Endodermal cell (in vitro differentiated cells): ENCODE data around the gene CFAP92. TPM values are rescaled to one million over a fixed set of nuclear protein-coding genes. Genes with fewer than 3 reads are reported as not detected.
A peak's percentile ranks its signal among the peaks of the same experiment; 100 is the strongest.

Source experiments
- DNase-seq: peaks from one replicate; pipeline ENCODE4 v3.0.0-alpha.2; 2017
- H3K27ac ChIP-seq: 2 replicates; pipeline ENCODE4 v1.5.1; 2013; ENCODE audit warnings: mild to moderate bottlenecking, low read depth, low read length, moderate library complexity
- H3K27me3 ChIP-seq: 2 replicates; pipeline ENCODE4 v1.6.1; 2013; ENCODE audit warnings: mild to moderate bottlenecking, low read length, moderate library complexity; ENCODE audit not compliant: insufficient read depth, control insufficient read depth, poor library complexity, severe bottlenecking
- H3K36me3 ChIP-seq: 2 replicates; pipeline ENCODE4 v1.7.0; 2013; ENCODE audit warnings: mild to moderate bottlenecking, low read length, moderate library complexity; ENCODE audit not compliant: control insufficient read depth, insufficient read depth
- H3K4me1 ChIP-seq: one replicate; pipeline ENCODE4 v1.7.0; 2013; ENCODE audit warnings: low read length; ENCODE audit not compliant: control insufficient read depth, insufficient read depth
- H3K4me3 ChIP-seq: 2 replicates; pipeline ENCODE4 v1.5.1; 2013; ENCODE audit warnings: mild to moderate bottlenecking, low read length, moderate library complexity
- H3K9ac ChIP-seq: 2 replicates; pipeline ENCODE4 v1.6.1; 2013; ENCODE audit warnings: mild to moderate bottlenecking, low read length, moderate library complexity; ENCODE audit not compliant: poor library complexity, severe bottlenecking; ENCODE audit errors: extremely low read depth
- H3K9me3 ChIP-seq: 2 replicates; pipeline ENCODE4 v1.6.1; 2013; ENCODE audit warnings: mild to moderate bottlenecking, low read length, moderate library complexity; ENCODE audit not compliant: control insufficient read depth
- H3K27ac Mint-ChIP-seq: 2 replicates; pipeline ENCODE4 v1.8.0; 2020; ENCODE audit warnings: mixed read lengths
- H3K27me3 Mint-ChIP-seq: 2 replicates; pipeline ENCODE4 v1.8.0; 2021; ENCODE audit warnings: mild to moderate bottlenecking, mixed read lengths; ENCODE audit not compliant: insufficient read depth
- H3K36me3 Mint-ChIP-seq: 2 replicates; pipeline ENCODE4 v1.8.0; 2020; ENCODE audit warnings: low read depth, mixed read lengths
- H3K4me1 Mint-ChIP-seq: 2 replicates; pipeline ENCODE4 v1.8.0; 2020; ENCODE audit warnings: mixed read lengths
- H3K4me3 Mint-ChIP-seq: 2 replicates; pipeline ENCODE4 v1.8.0; 2020; ENCODE audit warnings: mild to moderate bottlenecking, moderate library complexity, mixed read lengths
- H3K9me3 Mint-ChIP-seq: 2 replicates; pipeline ENCODE4 v1.8.0; 2020; ENCODE audit warnings: mild to moderate bottlenecking, mixed read lengths
- WGBS, 2 experiments: methylation state at CpG; one replicate each; pipeline versions ENCODE4 v1.1.5 to v1.1.7; 2013; ENCODE audit warnings: missing lambda C conversion rate in 2 of 2, mixed read lengths in 1 of 2; ENCODE audit not compliant: insufficient coverage in 1 of 2, insufficient read length in 1 of 2; 5-methylcytosine and 5-hydroxymethylcytosine counted together
- total RNA-seq, 2 donors: library from RNA; stranded (reverse); fragmentation: NEBNext Ultra II Directional in 1 of 2; extraction: Animal tissue kit (Norgen Biotek cat#: 25700) in 1 of 2; gene quantifications; 2 replicates in 1 of 2; 3 replicates in 1 of 2; pipeline ENCODE4 v1.2.1, GENCODE V29; 2021
- TF ChIP-seq, protein P1 (sequence below): fragments of 200-600 bp; sonication (generic); conservative IDR thresholded peaks from 2 replicates; pipeline ENCODE4 v1.5.0; 2021; ENCODE audit warnings: antibody characterized with exemption, mild to moderate bottlenecking

CFAP92 gene
- total RNA-seq, 2 donors from 2014 or later: 1.3 to 3.0 TPM

DNA sequence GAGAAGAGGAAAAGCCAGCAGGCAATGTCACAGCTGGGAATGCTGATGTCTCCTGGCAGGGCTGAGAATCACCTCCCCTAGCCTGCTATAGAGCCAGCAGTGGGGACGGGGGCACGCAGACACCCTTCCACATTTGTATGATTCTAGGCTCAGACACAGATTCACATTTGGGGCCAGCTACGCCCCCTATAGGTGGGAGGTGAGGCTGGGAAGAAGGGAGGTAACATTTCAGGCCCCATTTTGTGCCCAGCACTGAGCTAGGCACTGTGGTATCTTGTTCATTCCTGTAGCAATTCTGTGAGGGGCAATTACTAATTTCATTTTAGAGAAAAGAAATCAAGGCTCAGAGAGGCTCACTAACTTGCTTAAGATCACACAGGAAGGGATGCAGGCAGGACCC, 130.3 kb downstream of the CFAP92 start:
- H3K36me3 Mint-ChIP-seq: peaks cover 34% of the 10 kb centered on the region
- H3K4me1 Mint-ChIP-seq: no peaks in the 10 kb centered on the region
- Histone ChIP-seq H3K9me3 (peaks cover 27% of the 10 kb centered on the region), H3K27me3 (no peaks in the 10 kb centered on the region), H3K4me3 (no peak overlapping the region), H3K27ac (no peak overlapping the region), H3K4me1 (no peaks in the 10 kb centered on the region), H3K36me3 (peaks cover 35% of the 10 kb centered on the region), H3K9ac (no peak overlapping the region)
- H3K9me3 Mint-ChIP-seq: peaks cover 30% of the 10 kb centered on the region
- no peak overlapping the region for H3K4me3 Mint-ChIP-seq
- no peaks in the 10 kb centered on the region for H3K27me3 Mint-ChIP-seq
- WGBS, 2 experiments: 84 to 88% methylated on average over 1 to 3 of the region's 3 CpGs
- no peak overlapping the region for H3K27ac Mint-ChIP-seq
- TF ChIP-seq, protein P1, sequence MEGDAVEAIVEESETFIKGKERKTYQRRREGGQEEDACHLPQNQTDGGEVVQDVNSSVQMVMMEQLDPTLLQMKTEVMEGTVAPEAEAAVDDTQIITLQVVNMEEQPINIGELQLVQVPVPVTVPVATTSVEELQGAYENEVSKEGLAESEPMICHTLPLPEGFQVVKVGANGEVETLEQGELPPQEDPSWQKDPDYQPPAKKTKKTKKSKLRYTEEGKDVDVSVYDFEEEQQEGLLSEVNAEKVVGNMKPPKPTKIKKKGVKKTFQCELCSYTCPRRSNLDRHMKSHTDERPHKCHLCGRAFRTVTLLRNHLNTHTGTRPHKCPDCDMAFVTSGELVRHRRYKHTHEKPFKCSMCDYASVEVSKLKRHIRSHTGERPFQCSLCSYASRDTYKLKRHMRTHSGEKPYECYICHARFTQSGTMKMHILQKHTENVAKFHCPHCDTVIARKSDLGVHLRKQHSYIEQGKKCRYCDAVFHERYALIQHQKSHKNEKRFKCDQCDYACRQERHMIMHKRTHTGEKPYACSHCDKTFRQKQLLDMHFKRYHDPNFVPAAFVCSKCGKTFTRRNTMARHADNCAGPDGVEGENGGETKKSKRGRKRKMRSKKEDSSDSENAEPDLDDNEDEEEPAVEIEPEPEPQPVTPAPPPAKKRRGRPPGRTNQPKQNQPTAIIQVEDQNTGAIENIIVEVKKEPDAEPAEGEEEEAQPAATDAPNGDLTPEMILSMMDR: peak; percentile 62
- no peak for DNase-seq

DNA sequence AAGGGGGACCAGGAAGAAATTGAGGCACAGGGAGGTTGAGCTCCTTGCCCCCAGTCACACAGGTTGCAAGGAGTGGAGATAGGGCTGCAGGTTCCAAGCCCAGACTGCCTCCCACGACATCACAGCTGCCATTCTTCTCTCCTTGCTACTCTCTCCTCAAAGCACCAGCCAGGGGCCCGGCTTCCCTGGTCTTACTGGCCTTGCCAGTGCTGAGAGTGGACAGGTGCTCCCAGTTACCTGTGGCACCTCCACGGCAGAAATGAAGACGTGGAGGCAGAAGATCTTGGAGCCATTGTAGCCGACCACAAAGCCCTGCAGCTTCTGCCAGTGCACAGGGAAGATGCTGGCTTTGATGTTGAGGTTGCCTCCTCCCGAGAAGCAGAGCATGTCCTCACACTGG, 132.4 kb downstream of the CFAP92 start:
- peaks cover 48% of the 10 kb centered on the region for H3K9me3 Mint-ChIP-seq
- H3K9ac ChIP-seq: no peak overlapping the region
- H3K9me3 ChIP-seq: peaks cover 44% of the 10 kb centered on the region
- DNase-seq: no peak
- no peak overlapping the region for H3K27ac ChIP-seq
- 86 to 87% methylated on average over 4 to 6 of the region's 6 CpGs for WGBS, 2 experiments
- H3K27me3 ChIP-seq: no peaks in the 10 kb centered on the region
- no peak overlapping the region for H3K27ac Mint-ChIP-seq
- no peaks in the 10 kb centered on the region for H3K4me1 Mint-ChIP-seq
- no peaks in the 10 kb centered on the region for H3K27me3 Mint-ChIP-seq
- TF ChIP-seq, protein P1: no peak
- H3K36me3 ChIP-seq: peaks cover 35% of the 10 kb centered on the region
- H3K4me1 ChIP-seq: no peaks in the 10 kb centered on the region
- peaks cover 47% of the 10 kb centered on the region for H3K36me3 Mint-ChIP-seq
- H3K4me3 Mint-ChIP-seq: no peak overlapping the region
- no peak overlapping the region for H3K4me3 ChIP-seq

Other genes with a start within 250 kb of the CFAP92 start
- gene ACAD9, start 114.5 kb downstream of the CFAP92 start, total RNA-seq: 10 to 100 TPM; 48.0 to 52.1 TPM
- gene EFCC1, start 7.2 kb upstream of the CFAP92 start, total RNA-seq: under 1 TPM; 0.31 to 0.93 TPM
- gene GP9, start 66.7 kb upstream of the CFAP92 start, total RNA-seq: not detected
- gene RAB43, start 127.7 kb upstream of the CFAP92 start, total RNA-seq: 10 to 100 TPM; 34.5 to 38.1 TPM
- gene ISY1, start 167.0 kb upstream of the CFAP92 start, total RNA-seq: 10 to 100 TPM; 28.9 to 32.9 TPM
- 100 to 1,000 TPM; 284 to 343 TPM for gene CNBP, start 189.8 kb upstream of the CFAP92 start, total RNA-seq